Measurements from ENCODE around the gene SYTL3.
"Not testable (repeated sequence)": the region's sequence is repeated elsewhere in the genome, so short reads cannot be mapped to it uniquely, and the experiment has no call there.

Gene SYTL3

GRCh38 chr6:158653577-158654354 is 3.9 kb downstream of the SYTL3 start:
- TF ChIP-seq, protein P1, sequence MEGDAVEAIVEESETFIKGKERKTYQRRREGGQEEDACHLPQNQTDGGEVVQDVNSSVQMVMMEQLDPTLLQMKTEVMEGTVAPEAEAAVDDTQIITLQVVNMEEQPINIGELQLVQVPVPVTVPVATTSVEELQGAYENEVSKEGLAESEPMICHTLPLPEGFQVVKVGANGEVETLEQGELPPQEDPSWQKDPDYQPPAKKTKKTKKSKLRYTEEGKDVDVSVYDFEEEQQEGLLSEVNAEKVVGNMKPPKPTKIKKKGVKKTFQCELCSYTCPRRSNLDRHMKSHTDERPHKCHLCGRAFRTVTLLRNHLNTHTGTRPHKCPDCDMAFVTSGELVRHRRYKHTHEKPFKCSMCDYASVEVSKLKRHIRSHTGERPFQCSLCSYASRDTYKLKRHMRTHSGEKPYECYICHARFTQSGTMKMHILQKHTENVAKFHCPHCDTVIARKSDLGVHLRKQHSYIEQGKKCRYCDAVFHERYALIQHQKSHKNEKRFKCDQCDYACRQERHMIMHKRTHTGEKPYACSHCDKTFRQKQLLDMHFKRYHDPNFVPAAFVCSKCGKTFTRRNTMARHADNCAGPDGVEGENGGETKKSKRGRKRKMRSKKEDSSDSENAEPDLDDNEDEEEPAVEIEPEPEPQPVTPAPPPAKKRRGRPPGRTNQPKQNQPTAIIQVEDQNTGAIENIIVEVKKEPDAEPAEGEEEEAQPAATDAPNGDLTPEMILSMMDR (IDR thresholded peaks at IDR 0.05; ENCODE audit: insufficient read depth, low read length, poor library complexity, severe bottlenecking), result no peak
- Histone ChIP-seq H3K27me3 (replicated peaks; ENCODE audit: control insufficient read depth, insufficient read depth, low read length) (no peaks in the 10 kb centered on the region), H3K4me3 (replicated peaks; ENCODE audit: low read depth, low read length) (no peak overlapping the region), H3K36me3 (ENCODE audit: control insufficient read depth, insufficient read depth, low read length) (no peaks in the 10 kb centered on the region; the same call in 1 of the 2 replicates)
- DNase-seq (ENCODE audit: extremely low read depth, insufficient read length), result peak; percentile 52

DNA sequence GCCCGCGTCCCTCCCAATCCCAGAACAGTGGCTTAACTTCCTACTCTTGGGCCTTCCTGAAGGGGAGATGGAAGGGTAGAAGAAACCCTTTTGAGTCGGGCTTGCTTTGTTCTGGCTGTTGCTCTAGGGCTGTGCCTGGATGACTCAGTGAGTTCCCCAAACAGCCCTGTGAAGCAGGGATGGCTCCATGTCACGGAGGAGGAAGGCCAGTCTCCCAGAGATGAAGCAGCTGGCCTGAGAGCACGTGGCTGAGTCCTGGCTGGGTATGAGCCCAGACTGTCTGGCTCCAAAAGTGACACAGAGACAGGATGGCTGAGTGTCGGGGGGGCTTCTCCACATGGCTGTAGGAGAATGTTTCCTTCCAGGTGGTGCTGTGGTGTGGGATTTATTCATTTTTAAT is 4.6 kb downstream of the SYTL3 start:
- no peaks in the 10 kb centered on the region for H3K27me3 ChIP-seq (replicated peaks; ENCODE audit: control insufficient read depth, insufficient read depth, low read length)
- TF ChIP-seq, protein P1 (IDR thresholded peaks at IDR 0.05; ENCODE audit: insufficient read depth, low read length, poor library complexity, severe bottlenecking), result no peak
- H3K4me3 ChIP-seq (replicated peaks; ENCODE audit: low read depth, low read length), result no peak overlapping the region
- no peaks in the 10 kb centered on the region; the same call in 1 of the 2 replicates for H3K36me3 ChIP-seq (ENCODE audit: control insufficient read depth, insufficient read depth, low read length)
- no peak for DNase-seq (ENCODE audit: extremely low read depth, insufficient read length)

DNA sequence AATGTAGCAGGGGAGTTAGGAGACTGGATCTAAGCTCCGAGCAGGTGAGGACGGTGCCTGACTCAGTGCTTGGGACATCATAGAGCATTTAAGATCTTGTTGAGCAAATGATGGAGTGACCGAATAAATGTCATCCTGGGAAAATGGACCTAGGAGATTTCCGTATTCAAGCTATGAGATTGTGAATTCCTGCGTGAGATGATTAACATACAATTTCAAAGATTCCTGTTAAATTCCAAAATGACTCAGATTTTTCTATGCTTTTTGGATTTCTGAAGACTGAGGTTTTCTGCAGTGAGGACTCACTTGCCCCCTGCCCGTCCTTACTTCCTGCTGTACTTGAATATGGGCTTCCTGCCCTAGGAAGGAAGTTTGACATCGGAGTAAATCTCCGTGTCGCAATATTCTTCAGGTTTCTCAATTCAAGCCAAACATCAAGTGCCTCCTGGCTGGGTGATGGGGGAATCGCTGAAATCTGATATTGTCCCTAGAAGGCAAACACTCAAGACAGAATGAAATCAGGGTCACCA is 5.2 kb downstream of the SYTL3 start:
- no peaks in the 10 kb centered on the region for H3K27me3 ChIP-seq (replicated peaks; ENCODE audit: control insufficient read depth, insufficient read depth, low read length)
- no peak for DNase-seq (ENCODE audit: extremely low read depth, insufficient read length)
- TF ChIP-seq, protein P1 (IDR thresholded peaks at IDR 0.05; ENCODE audit: insufficient read depth, low read length, poor library complexity, severe bottlenecking), result no peak
- H3K4me3 ChIP-seq (replicated peaks; ENCODE audit: low read depth, low read length), result no peak overlapping the region
- no peaks in the 10 kb centered on the region; the same call in 1 of the 2 replicates for H3K36me3 ChIP-seq (ENCODE audit: control insufficient read depth, insufficient read depth, low read length)

DNA sequence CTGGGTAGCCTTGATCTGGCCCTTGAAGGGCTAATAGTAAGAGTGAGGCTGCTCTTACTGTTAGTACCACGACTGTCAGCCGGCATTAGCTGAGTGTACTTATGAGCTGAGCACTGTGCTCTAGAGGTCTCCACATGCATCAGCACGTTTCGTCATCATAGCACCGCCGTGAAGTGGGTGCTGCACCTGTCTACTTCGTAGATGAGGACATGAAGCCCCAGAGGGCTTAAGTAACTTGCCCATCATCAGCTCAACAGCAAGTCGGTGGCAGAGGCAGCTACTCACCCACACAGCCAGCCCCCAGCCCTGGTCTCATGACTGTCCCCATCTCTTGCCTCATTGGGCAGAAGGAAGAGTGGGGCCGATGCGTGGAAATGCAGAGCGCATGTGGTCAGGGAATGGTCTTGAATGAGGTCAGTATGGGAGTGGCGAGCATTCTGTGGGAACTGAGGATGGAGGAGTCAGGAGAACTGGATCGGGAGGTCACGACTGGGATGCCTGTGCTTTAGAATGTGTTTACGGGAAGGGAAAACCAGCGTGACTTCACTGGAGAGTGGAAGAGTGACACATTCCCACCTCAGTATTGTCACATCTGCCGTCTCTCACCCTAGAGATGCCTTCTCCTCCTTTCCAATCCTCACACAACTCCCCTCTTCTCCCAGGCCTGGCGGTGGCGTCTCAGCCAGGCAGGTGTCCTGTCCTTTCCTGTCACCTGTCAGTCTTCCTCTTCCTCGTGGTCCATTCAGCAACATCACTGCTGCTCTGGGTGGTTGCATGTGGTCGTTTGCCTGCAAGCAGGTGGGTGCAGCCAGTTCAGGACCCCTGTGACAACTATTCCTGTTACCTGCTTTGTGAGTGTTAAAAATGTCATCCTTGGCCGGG is 6.0 kb downstream of the SYTL3 start:
- DNase-seq (ENCODE audit: extremely low read depth, insufficient read length), result no peak
- Histone ChIP-seq H3K27me3 (replicated peaks; ENCODE audit: control insufficient read depth, insufficient read depth, low read length) (no peaks in the 10 kb centered on the region), H3K4me3 (replicated peaks; ENCODE audit: low read depth, low read length) (no peak overlapping the region), H3K36me3 (ENCODE audit: control insufficient read depth, insufficient read depth, low read length) (no peaks in the 10 kb centered on the region; the same call in 1 of the 2 replicates)
- TF ChIP-seq, protein P1 (IDR thresholded peaks at IDR 0.05; ENCODE audit: insufficient read depth, low read length, poor library complexity, severe bottlenecking), result no peak

- DNase-seq (ENCODE audit: extremely low read depth, insufficient read length); H3K27me3 ChIP-seq (replicated peaks; ENCODE audit: control insufficient read depth, insufficient read depth, low read length); H3K36me3 ChIP-seq (ENCODE audit: control insufficient read depth, insufficient read depth, low read length); H3K4me3 ChIP-seq (replicated peaks; ENCODE audit: low read depth, low read length): not testable (repeated sequence)
Measured at GRCh38 chr6:158656986-158657385, 7.1 kb downstream of the SYTL3 start.

GRCh38 chr6:158660333-158660754 is 10.5 kb downstream of the SYTL3 start:
- TF ChIP-seq, protein P1 (IDR thresholded peaks at IDR 0.05; ENCODE audit: insufficient read depth, low read length, poor library complexity, severe bottlenecking), result peak; percentile 73
- H3K4me3 ChIP-seq (replicated peaks; ENCODE audit: low read depth, low read length), result no peak overlapping the region
- DNase-seq (ENCODE audit: extremely low read depth, insufficient read length), result no peak
- H3K27me3 ChIP-seq (replicated peaks; ENCODE audit: control insufficient read depth, insufficient read depth, low read length), result no peaks in the 10 kb centered on the region
- no peaks in the 10 kb centered on the region; the same call in 1 of the 2 replicates for H3K36me3 ChIP-seq (ENCODE audit: control insufficient read depth, insufficient read depth, low read length)

Measured in GM06990 (cell line).